RWPE1 (cell line): Measurements from ENCODE around the gene LEMD3.

Experiments
- CTCF ChIA-PET: fragments of 350-600 bp; sonication (Branson Sonifier 250); formaldehyde crosslinking; extraction: SDS; loops from one replicate; lab custom pipeline; 2021; lab: Yijun Ruan, JAX
- POLR2A ChIA-PET: fragments of 400-600 bp; formaldehyde crosslinking; extraction: SDS; loops from one replicate; lab custom pipeline; 2020; ENCODE audit warnings: antibody characterized with exemption; ENCODE audit not compliant: low non-redundant PET; lab: Yijun Ruan, JAX
- DNase-seq: peaks from one replicate; pipeline ENCODE4 v3.0.0; 2012; ENCODE audit warnings: low spot score
- H3K27ac ChIP-seq: fragments of 450-650 bp; 2 replicates; pipeline ENCODE4 v1.5.1; 2017
- TF ChIP-seq, protein P1 (sequence below): fragments of 450-650 bp; conservative IDR thresholded peaks from 2 replicates; pipeline ENCODE4 v1.5.1; 2017; ENCODE audit warnings: low read depth, mild to moderate bottlenecking

Gene LEMD3

DNA sequence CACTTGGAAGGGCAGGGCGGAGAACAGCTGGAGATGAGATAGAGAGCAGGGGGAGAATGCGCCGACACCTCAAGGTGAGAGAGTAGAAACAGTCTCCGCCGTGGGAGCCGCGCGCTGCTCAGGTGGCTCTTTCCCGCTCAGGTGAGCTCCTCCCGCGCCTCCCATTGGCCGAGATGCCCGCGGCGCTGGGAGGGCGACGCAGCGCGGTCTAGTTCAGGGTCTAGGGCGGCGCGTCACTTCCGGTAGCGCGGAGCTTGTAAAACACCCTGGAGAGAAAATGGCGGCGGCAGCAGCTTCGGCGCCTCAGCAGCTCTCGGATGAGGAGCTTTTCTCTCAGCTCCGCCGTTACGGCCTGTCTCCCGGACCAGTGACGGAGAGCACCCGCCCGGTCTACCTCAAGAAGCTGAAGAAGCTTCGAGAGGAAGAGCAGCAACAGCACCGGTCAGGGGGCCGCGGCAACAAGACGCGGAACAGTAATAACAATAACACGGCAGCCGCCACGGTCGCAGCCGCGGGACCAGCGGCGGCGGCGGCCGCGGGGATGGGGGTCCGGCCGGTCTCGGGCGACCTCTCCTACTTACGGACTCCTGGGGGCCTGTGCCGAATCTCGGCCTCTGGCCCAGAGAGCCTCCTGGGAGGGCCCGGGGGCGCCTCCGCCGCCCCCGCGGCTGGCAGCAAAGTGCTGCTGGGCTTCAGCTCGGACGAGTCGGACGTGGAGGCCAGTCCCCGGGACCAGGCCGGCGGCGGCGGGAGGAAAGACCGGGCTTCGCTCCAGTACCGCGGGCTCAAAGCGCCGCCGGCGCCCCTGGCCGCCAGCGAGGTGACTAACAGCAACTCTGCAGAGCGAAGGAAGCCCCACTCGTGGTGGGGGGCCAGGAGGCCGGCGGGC is at the start of gene LEMD3:
LEMD3 (plus strand) TSS at position 264 of the 889 bp plus-strand sequence; CDS start at position 278, 14 bp downstream.
- ChIA-PET CTCF (interaction anchor here (0.6 to 0.8 kb wide), 2 partner anchors 25 to 137 kb away, joined by 3 read pairs; no protein-coding TSS in a partner anchor), POLR2A (interaction anchor here (0.6 kb wide), 1 partner anchor 27 kb away, joined by 3 read pairs; no protein-coding TSS in a partner anchor)
- TF ChIP-seq, protein P1, sequence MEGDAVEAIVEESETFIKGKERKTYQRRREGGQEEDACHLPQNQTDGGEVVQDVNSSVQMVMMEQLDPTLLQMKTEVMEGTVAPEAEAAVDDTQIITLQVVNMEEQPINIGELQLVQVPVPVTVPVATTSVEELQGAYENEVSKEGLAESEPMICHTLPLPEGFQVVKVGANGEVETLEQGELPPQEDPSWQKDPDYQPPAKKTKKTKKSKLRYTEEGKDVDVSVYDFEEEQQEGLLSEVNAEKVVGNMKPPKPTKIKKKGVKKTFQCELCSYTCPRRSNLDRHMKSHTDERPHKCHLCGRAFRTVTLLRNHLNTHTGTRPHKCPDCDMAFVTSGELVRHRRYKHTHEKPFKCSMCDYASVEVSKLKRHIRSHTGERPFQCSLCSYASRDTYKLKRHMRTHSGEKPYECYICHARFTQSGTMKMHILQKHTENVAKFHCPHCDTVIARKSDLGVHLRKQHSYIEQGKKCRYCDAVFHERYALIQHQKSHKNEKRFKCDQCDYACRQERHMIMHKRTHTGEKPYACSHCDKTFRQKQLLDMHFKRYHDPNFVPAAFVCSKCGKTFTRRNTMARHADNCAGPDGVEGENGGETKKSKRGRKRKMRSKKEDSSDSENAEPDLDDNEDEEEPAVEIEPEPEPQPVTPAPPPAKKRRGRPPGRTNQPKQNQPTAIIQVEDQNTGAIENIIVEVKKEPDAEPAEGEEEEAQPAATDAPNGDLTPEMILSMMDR: no peak
- peak within 1 kb of the TSS; percentile 90 for H3K27ac ChIP-seq
- DNase-seq: peak; percentile 94

DNA sequence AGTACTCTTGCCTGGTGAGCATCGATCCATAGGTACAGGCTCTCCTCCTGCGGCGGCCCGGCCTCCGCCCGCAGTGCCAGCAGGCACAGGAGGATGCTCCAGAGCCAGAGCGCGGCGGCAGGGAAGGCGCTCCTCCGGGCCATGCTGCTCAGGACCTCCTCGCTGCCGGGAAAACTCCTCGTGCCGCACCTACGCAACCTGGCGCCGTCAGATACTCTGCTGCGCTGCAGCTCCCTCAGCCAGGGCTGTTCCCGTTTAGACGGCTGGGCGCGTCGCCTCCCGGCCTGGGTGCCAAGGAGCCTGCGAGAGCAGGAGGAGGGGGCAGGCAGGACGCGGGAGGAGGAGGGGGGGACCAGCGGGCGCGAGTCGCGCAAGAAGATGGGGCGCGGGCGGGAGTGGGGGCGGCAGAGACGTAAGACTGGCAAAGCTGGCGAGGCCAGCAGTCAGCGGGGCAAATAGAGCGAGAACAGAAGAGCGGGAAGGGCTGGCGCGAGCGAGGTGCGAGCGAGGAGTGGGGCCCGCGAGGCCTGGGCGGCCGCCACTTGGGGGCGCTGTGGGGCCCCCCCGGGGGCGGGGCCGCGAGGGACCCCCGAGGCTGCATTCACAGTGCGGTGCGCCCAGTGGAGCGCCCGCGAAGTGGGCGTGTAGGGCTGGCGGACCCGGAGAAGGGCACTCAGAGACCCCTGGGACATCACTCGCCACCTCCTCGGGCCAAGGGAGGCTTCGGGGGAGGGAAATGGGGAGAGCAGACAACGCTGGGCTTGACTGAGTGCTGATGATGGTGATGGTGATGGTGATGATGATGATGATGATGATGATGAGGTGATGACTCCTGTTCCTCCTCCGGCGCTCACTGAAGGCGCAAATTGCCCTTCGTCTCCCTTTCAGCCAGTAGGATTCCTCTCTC is 48.1 kb upstream of the LEMD3 start, which contains the start of gene WIF1:
WIF1 (minus strand) TSS at position 257 of the 907 bp plus-strand sequence; CDS start at position 143, 114 bp downstream.
- POLR2A ChIA-PET: no interaction called here
- peak; percentile 8 for DNase-seq

DNA sequence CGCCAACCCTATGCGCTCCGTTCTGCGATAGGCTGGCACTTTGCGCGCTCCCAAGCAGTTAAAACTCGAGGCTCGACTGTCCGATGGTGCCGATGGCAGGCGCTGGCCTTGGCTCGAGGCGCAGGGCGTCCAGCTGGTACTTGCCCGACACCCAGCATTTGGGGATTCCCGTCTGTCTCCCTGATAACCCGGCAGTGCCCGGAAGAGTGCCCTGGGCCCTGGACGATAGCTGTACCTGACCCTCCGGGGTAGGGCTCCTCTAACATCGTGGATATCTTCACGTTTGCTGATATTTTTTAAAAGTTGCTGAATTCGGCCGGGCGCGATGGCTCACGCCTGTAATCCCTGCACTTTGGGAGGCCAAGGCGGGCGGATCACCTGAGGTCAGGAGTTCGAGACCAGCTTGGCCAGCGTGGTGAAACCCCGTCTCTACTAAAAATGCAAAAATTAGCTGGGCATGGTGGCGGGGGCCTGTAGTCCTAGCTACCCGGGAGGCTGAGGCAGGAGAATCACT is 47.4 kb upstream of the LEMD3 start:
- no peak overlapping the region for H3K27ac ChIP-seq
- TF ChIP-seq, protein P1: no peak
- POLR2A ChIA-PET: no interaction called here
- CTCF ChIA-PET: interaction anchor here (0.6 to 2.7 kb wide), 2 partner anchors 111 to 231 kb away, joined by 3 to 17 read pairs; no protein-coding TSS in a partner anchor
- DNase-seq: no peak

More for the DNA sequence above, 48.1 kb upstream of the LEMD3 start, which contains the start of gene WIF1:
- TF ChIP-seq, protein P1: peak; percentile 35; the same call in 1 of the 2 replicates
- CTCF ChIA-PET: interaction anchor here (0.6 to 0.8 kb wide), 3 partner anchors 14 to 758 kb away, joined by 3 to 4 read pairs (median 3); no protein-coding TSS in a partner anchor
- no peak within 1 kb of the TSS for H3K27ac ChIP-seq

DNA sequence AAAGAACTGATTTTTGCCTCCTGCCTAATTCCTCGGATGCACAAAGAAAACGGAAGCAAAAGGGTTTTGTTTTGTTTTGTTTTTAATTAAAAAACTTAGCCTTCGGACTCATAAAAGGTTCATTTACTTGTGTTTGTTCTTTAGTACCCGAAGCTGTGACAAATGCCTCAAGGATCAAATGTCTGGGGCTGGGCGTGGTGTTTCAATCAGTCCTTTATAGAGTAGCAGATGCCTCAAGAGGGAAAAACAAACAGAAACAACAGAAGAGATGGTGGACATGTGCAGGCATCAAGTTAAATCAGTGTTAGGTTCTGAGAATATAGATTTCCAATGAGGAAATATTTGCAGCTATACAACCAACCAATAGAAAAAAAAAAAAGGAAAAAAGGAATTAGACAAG is 46.7 kb upstream of the LEMD3 start:
- H3K27ac ChIP-seq: no peak overlapping the region
- ChIA-PET POLR2A (no interaction called here), CTCF (interaction anchor here (0.6 to 2.7 kb wide), 3 partner anchors 232 to 437 kb away, joined by 3 to 17 read pairs (median 3); no protein-coding TSS in a partner anchor)
- TF ChIP-seq, protein P1: no peak
- no peak for DNase-seq

DNA sequence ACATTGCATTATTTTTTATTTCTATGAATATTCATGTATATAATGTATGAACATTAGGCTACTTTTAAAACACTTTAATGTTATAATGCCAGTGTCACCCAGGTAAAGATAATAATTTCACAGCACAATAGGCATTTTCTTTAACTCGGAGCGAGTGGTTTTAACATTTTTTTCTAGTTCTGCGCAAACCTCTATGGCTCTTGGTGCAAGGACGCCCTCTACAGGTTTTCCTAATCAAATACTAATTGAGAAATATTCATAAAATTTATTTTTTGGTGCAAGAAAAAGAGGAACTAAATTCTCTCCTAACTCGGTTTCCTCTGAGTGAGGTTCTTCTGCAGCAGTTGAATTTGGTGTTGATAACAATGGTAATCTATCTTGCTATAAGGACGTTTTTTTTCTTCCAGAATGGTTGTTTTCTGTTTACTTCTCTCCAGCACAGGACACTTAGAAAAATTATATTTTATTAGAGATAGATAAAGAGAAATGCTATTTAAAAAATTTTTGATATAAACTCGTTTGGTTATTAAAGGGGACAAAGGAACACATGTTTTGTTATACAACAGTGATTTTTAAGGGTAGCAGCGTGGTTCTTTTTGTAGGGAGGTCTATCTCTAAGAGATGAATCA is 45.8 kb upstream of the LEMD3 start:
- peak; percentile 6 for DNase-seq
- no peak overlapping the region for H3K27ac ChIP-seq
- ChIA-PET POLR2A (no interaction called here), CTCF (interaction anchor here (0.6 to 2.7 kb wide), 5 partner anchors 233 to 1888 kb away, joined by 3 to 17 read pairs (median 4); no protein-coding TSS in a partner anchor)
- TF ChIP-seq, protein P1: peak; percentile 80
